HL-60/S4 (cell line): ENCODE results near the gene ATG4B.

Experiments
- in situ Hi-C: fragments of 300-500 bp; cut with MboI; formaldehyde crosslinking; loops from 2 replicates; pipeline ENCODE4 v1.14.3; 2022; ENCODE audit warnings: low sequenced_read_pairs

The ATG4B gene

GRCh38 chr2:241612156-241613016 is 25.1 kb upstream of the ATG4B start:
- in situ Hi-C loops = no loop called here

DNA sequence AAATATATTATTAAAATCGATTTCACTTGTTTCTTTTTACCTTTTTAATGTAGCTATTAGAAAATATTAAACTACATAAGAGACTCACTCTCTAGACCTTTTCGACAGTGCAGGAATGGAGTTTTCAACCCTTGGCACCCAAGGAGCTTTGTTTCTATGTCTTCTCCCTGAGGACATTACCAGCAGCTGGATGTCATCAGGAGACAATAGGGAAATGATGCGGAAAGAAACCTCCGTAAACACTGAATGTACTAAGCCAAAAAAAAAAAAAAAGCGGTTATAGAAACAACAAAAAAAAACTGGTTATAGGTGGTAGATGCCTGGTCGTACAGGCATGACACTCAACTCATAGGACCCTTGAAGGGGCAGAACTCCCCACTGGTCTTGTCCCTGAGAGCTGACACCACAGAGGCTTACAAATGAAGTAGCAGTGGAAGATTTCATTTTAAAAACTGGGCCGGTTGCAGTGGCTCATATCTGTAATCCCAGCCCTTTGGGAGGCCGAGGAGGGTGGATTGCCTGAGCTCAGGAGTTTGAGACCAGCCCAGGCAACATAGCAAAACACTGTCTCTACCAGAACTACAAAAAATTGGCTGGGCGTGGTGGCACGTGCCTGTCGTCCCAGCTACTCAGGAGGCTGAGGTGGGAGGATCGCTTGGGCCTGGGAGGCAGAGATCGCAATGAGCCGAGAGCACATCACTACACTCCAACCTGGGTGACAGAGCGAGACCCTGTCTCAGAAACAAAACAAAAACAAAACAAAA is 24.3 kb upstream of the ATG4B start:
- in situ Hi-C loops = no loop called here

GRCh38 chr2:241615041-241615440 is 22.5 kb upstream of the ATG4B start:
- in situ Hi-C loops = no loop called here

GRCh38 chr2:241615522-241616052 is 21.9 kb upstream of the ATG4B start:
- in situ Hi-C loops = no loop called here

- in situ Hi-C loops = no loop called here
Observed at GRCh38 chr2:241616168-241617125, 21.0 kb upstream of the ATG4B start.

DNA sequence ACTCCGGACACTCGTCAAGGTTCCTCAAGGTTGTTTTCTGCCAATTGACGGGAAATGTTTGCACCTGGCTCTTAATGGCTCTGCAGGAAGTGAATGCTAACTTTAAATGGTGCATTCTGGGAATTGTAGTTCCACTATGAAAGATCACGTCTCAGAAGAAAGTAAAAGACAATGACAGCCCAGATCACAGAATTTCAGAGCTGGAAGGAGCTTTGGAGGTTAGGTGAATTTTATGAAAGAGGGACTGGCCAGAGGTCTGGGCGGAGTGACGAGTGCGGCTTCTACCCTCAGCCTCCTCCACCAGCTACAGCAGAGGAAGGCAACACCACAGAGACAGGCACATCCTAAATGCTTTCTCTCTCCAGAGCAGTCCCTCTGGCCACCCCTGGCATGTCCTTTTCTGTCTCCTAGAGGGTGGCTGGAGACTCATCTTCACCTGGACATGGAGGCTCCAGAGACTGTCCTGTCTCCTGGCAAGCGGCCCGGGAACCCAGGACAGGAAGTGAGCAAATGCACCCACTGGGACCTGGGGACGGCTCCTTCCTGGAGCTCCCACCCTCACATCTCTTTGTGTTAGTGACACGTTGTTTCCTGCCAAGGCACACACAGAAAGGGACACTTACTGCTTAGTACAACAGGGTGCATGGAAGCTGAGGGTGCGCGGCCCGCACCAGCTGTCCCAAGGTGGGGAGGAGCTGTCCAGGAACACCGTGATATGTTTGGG is 19.9 kb upstream of the ATG4B start:
- in situ Hi-C loops = no loop called here

DNA sequence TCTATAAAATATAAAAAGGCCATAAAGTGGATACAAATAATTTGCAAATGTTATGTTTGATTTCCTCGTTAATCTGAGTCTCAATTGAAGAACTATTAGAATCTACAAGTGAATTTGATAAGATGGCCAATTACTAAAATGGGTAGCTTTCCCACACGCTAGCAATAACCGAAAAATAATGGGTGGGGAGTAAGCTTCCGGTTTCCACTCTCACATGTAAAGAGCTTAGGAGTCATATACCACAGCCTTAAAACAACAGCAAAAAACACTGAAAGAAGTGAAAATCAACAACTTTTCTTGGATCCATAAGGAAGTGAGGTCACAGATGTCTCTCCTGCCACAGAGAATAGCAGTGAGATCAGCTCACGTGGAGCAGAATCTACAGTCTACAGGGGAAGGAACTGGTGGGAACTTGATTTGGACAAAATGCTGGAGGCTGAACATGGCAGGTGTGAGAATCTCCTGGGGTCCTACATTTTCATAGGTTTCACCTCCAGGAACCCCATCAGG is 19.1 kb upstream of the ATG4B start:
- in situ Hi-C loops = no loop called here

GRCh38 chr2:241618829-241619228 is 18.7 kb upstream of the ATG4B start:
- in situ Hi-C loops = no loop called here

DNA sequence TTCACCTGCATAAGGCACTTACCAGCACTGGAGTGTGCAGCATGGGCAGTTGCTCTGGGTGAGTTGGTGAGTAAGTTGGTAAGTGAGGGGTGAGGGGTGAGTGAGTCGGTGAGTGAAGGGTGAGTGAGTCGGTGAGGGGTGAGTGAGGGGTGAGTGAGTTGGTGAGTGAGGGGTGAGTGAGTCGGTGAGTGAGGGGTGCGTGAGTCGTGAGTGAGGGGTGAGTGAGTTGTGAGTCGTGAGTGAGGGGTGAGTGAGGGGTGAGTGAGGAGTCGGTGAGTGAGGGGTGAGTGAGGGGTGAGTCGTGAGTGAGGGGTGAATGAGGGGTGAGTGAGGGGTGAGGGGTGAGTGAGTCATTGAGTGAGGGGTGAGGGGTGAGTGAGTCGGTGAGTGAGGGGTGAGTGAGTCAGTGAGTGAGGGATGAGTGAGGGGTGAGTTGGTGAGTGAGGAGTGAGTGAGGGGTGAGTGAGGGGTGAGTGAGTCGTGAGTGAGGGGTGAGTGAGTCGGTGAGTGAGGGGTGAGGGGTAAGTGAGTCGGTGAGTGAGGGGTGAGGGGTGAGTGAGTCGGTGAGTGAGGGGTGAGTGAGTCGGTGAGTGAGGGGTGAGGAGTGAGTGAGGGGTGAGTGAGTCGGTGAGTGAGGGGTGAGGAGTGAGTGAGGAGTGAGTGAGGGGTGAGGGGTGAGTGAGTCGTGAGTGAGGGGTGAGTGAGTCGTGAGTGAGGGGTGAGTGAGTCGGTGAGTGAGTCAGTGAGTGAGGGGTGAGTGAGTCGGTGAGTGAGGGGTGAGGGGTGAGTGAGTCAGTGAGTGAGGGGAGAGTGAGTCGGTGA is 17.7 kb upstream of the ATG4B start:
- in situ Hi-C loops = no loop called here

DNA sequence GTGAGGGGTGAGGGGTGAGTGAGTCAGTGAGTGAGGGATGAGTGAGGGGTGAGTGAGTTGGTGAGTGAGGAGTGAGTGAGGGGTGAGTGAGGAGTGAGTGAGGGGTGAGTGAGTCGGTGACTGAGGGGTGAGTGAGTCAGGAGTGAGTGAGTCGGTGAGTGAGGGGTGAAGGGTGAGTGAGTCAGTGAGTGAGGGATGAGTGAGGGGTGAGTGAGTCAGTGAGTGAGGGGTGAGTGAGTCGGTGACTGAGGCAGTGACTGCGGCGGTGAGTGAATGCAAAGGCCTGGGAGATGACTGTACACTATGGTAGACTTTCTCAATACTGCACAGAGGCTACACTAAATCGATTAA is 17.1 kb upstream of the ATG4B start:
- in situ Hi-C loops = no loop called here

- in situ Hi-C loops = no loop called here
Observed at GRCh38 chr2:241627675-241628074, 9.8 kb upstream of the ATG4B start.

- in situ Hi-C loops = no loop called here
Observed at GRCh38 chr2:241629762-241630435, 7.6 kb upstream of the ATG4B start.

- in situ Hi-C loops = no loop called here
Observed at GRCh38 chr2:241632478-241633325, 4.8 kb upstream of the ATG4B start.

GRCh38 chr2:241633561-241633960 is 3.9 kb upstream of the ATG4B start:
- in situ Hi-C loops = no loop called here

GRCh38 chr2:241635756-241636155 is 1.7 kb upstream of the ATG4B start:
- in situ Hi-C loops = no loop called here

DNA sequence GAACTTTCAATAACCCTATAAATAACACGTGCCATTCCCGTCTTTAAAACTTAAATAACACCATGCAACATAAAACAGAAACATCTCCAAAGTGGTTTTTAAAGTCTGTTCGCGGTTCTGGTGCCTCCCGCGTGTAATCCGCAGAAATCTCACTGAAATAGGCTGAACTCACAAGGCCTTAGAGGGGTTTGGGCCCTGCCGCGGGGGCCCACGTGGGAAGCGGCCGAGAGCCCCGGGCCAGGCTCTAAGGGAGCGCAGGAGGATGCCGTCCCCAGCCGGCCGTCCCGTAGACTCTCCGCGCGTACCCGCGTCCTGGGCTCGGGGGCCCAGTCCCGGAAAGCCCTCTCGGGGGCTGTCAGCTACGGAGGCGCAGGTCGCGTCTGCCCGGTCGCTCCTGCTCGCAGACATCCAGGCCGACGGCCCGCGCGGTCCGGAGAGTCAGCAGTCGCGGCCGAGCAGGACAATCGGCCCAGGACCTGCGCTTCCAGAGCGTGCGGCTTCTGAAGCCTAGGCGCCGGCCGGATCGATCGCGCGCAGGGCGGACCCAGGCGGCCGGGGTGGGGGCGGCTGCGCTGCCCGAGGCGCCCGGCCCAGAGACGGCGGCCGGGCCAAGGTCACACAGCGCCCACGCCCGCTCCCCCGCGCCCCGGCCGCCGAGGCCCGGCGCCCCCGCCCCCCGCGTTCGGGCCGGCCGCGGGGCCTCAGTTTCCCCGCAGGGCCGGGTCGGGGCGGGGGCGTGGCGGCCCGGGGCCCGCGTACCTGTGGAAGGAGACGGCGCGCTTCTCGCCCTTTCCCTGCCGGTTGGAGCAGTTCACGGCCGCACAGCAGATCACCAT is 1.1 kb upstream of the ATG4B start:
- in situ Hi-C loops = no loop called here
